Renal cortex interstitium (tissue), 11 donors: ENCODE data around the gene RAB31. TPM values are rescaled to one million over a fixed set of nuclear protein-coding genes. Genes with fewer than 3 reads are reported as not detected.

ENCODE experiments used
- DNase-seq, 11 donors: peaks; one replicate each; pipeline ENCODE4 v3.0.0-alpha.2; 2013; ENCODE audit warnings: low read depth in 9 of 11, low spot score in 4 of 11; ENCODE audit errors: extremely low read depth in 1 of 11
- polyA plus RNA-seq, 3 donors: library from polyadenylated mRNA; unstranded; fragments of 120-200 nt; gene quantifications; one replicate each; pipeline ENCODE4 v1.2.1, GENCODE V29; 2013; ENCODE audit not compliant: insufficient read length in 3 of 3

RAB31 gene
- polyA plus RNA-seq, 3 donors: 25.3 to 30.7 (median 30.4) TPM

- DNase-seq: peak in 5 of 11 donors; percentile 22 to 50 (median 28)
Observed at GRCh38 chr18:9905401-9905922, 197.4 kb downstream of the RAB31 start.

- DNase-seq: no peak
Observed at GRCh38 chr18:9906481-9906880, 198.4 kb downstream of the RAB31 start.

DNA sequence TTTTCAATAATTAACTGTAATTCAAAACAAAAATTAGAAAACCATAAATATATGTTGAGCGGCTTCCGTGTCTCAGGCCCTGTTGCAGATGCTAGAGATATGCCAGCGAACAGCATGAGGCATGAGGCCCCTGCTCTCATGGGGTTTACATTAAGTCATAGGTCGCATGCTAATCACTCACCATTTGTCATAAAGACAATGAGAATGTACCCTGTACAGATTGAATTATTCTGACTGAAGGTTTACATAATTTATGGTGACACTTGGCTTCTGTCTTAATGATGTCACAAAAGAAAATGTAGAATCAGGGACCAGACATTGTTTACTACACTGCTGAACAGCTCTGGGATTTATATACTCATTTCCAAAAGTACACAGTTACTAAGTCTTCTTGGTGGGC, 199.8 kb downstream of the RAB31 start:
- DNase-seq: no peak

GRCh38 chr18:9910071-9910470, 202.0 kb downstream of the RAB31 start:
- DNase-seq: no peak

- DNase-seq: no peak
Observed at GRCh38 chr18:9910661-9911060, 202.6 kb downstream of the RAB31 start.

- no peak for DNase-seq
Observed at GRCh38 chr18:9911226-9911625, 203.1 kb downstream of the RAB31 start.

Other genes starting within 250 kb of the RAB31 start
- gene RALBP1, start 232.8 kb upstream of the RAB31 start, polyA plus RNA-seq: 10 to 100 TPM; 72.7 to 88.7 (median 74.8) TPM
- 10 to 100 TPM; 85.1 to 90.8 (median 90.4) TPM for gene PPP4R1, start 93.7 kb upstream of the RAB31 start, polyA plus RNA-seq
- under 1 TPM in 1 of 3 donors, not detected in 2; 0.10 TPM for gene TXNDC2, start 177.7 kb downstream of the RAB31 start, polyA plus RNA-seq
- 100 to 1,000 TPM; 209 to 265 (median 238) TPM for gene VAPA, start 205.7 kb downstream of the RAB31 start, polyA plus RNA-seq